Lower leg skin (tissue), 3 donors: ENCODE results near the gene CFAP58.

Experiments used
- POLR2A ChIP-seq, 2 donors: fragments of 450-650 bp; IDR thresholded peaks; one replicate each; pipeline ENCODE4 v1.6.1; 2016 to 2017; ENCODE audit warnings: antibody characterized with exemption in 2 of 2, mild to moderate bottlenecking in 1 of 2, moderate library complexity in 1 of 2
- TF ChIP-seq, protein P1 (sequence below), 3 donors: fragments of 450-650 bp; IDR thresholded peaks; one replicate each; pipeline ENCODE4 v1.5.1; 2016; ENCODE audit warnings: antibody characterized with exemption in 3 of 3, mild to moderate bottlenecking in 3 of 3, moderate library complexity in 2 of 3

DNA sequence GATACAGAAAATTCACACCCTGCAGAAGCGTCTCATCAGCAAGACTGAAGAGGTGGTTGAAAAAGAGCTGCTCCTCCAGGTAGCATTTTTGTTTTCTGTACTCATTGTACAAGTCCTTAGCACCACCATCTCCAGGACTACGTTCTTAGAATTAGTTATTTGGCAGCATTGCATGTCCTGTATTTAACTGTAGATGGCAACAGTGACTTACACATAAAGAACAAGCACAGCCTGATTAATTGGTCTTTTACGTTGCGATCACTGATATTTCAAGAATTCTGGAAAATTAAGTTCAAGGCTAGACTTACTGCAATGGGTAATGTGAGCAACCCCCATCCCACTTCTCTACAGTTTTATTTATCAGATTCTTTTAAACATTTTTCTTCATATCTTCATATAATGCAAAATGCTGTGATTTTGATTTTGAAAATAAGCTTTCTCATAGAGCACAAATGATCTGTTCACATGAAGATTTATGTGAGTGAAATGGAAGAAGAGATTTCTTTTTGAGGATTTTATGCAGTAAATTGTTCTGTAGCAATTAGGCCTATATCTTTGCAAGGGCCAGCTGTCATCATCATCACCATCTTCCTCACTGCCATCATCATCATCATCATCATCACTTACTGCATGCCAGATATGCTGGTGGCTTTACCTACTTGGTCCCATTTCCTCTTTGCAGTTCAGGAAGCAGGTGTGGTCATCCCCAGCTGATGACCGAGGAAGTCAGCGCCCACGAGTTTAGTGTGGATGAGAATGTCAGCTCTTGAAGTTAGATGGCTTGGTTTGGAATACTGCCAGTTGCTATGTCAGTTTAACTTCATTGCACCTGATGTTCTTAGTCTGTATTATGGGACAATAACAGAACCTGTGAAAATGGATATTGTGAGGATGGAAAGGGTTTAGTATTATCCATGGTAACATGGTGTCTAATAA lies 53.4 kb downstream of the CFAP58 start:
- TF ChIP-seq, protein P1, sequence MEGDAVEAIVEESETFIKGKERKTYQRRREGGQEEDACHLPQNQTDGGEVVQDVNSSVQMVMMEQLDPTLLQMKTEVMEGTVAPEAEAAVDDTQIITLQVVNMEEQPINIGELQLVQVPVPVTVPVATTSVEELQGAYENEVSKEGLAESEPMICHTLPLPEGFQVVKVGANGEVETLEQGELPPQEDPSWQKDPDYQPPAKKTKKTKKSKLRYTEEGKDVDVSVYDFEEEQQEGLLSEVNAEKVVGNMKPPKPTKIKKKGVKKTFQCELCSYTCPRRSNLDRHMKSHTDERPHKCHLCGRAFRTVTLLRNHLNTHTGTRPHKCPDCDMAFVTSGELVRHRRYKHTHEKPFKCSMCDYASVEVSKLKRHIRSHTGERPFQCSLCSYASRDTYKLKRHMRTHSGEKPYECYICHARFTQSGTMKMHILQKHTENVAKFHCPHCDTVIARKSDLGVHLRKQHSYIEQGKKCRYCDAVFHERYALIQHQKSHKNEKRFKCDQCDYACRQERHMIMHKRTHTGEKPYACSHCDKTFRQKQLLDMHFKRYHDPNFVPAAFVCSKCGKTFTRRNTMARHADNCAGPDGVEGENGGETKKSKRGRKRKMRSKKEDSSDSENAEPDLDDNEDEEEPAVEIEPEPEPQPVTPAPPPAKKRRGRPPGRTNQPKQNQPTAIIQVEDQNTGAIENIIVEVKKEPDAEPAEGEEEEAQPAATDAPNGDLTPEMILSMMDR (IDR thresholded peaks at IDR 0.05), result no peak
- no peak for TF ChIP-seq POLR2A (IDR thresholded peaks at IDR 0.05)
